HL-60 (cell line): Measurements from ENCODE around the gene KRTAP4-8.

Source experiments
- DNase-seq, 2 experiments: peaks; one replicate each; pipeline ENCODE4 v3.0.0-alpha.2; 2010 to 2020; ENCODE audit warnings: low read depth in 1 of 2, low spot score in 1 of 2
- H3K27ac ChIP-seq: fragments of 250-450 bp; sonication (Bioruptor Pico); replicated peaks from 2 replicates; pipeline ENCODE4 v1.5.1; 2020; ENCODE audit warnings: mild to moderate bottlenecking, moderate library complexity
- H3K27me3 ChIP-seq: fragments of 250-450 bp; sonication (Bioruptor Pico); 2 replicates; pipeline ENCODE4 v1.5.1; 2021; ENCODE audit warnings: mild to moderate bottlenecking, moderate library complexity; ENCODE audit not compliant: insufficient read depth, poor library complexity, severe bottlenecking
- H3K4me3 ChIP-seq: replicated peaks from 2 replicates; pipeline ENCODE4 v1.5.1; 2011; ENCODE audit warnings: mild to moderate bottlenecking, control low read depth, low read length; ENCODE audit not compliant: insufficient read depth
- GABPA ChIP-seq: IDR thresholded peaks from 2 replicates; pipeline ENCODE4 v1.6.1; 2012; ENCODE audit warnings: low read depth
- POLR2AphosphoS5 ChIP-seq: IDR thresholded peaks from 2 replicates; pipeline ENCODE4 v1.6.1; 2012; ENCODE audit warnings: low read depth
- SPI1 ChIP-seq: IDR thresholded peaks from 2 replicates; pipeline ENCODE4 v1.6.1; 2012; ENCODE audit warnings: low read depth, mild to moderate bottlenecking, borderline replicate concordance
- long read RNA-seq: library from polyadenylated mRNA; unstranded; transcript quantifications from one replicate; pipeline ENCODE4 v2.0.0, GENCODE V29; 2020
- TF ChIP-seq, protein P1 (sequence below): IDR thresholded peaks from 2 replicates; pipeline ENCODE4 v1.6.1; 2012; ENCODE audit warnings: low read depth; ENCODE audit not compliant: insufficient replicate concordance
- TF ChIP-seq, protein P2 (sequence below): IDR thresholded peaks from one replicate; pipeline ENCODE4 v1.5.1; 2011; ENCODE audit warnings: low read length, control low read depth, inconsistent platforms; ENCODE audit not compliant: insufficient read depth

The KRTAP4-8 gene
- long read RNA-seq: 0 reads

DNA sequence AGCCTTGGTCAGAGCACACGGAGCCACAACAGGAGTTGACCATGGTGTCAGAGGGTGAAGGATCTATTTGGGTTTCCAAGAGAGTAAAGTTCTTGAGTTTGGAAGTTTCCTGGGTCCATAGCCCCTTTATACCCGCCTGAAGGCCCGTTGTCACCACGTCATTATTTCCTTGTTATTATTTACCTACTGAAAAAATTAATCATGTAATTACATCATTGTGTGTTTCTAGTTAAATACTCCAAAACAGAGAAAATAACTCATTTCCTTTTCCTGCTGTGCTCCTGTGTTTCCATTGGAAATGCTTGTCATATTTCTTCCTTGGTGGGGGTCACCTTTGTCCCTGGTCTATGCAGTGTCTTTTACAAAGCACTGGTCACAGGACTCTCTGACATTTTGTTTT lies at the start of gene KRTAP4-8:
Gene KRTAP4-8, minus strand, starts transcription at position 101 of the 400 bp plus-strand sequence. Its CDS starts 58 bp downstream, at position 43.
- Histone ChIP-seq H3K27me3 (no peaks in the 10 kb centered on the region), H3K4me3 (no peak within 1 kb of the TSS), H3K27ac (no peak within 1 kb of the TSS)
- TF ChIP-seq SPI1 (no peak), POLR2AphosphoS5 (no peak)
- DNase-seq: no peak

DNA sequence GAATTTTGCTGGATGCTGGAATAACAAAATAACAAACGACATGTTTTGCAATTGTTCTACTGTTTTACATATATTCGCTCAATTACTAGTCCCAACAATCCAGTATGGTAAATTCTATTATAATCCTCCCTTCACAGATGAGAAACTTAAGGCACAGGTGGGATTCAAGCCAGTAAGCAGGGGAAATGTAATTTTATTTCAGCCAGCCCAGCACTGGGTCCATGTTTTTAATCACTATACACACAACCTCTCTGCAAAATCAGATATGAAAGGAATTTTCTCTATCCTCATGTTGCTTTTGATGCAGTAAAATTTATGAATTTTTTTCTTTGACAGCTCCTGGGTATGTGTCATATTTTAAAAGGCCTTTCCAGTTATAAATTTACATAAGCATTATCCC lies 47.3 kb upstream of the KRTAP4-8 start:
- no peak for DNase-seq
- Histone ChIP-seq H3K27me3 (no peaks in the 10 kb centered on the region), H3K4me3 (no peak overlapping the region), H3K27ac (no peak overlapping the region)
- TF ChIP-seq, protein P1, sequence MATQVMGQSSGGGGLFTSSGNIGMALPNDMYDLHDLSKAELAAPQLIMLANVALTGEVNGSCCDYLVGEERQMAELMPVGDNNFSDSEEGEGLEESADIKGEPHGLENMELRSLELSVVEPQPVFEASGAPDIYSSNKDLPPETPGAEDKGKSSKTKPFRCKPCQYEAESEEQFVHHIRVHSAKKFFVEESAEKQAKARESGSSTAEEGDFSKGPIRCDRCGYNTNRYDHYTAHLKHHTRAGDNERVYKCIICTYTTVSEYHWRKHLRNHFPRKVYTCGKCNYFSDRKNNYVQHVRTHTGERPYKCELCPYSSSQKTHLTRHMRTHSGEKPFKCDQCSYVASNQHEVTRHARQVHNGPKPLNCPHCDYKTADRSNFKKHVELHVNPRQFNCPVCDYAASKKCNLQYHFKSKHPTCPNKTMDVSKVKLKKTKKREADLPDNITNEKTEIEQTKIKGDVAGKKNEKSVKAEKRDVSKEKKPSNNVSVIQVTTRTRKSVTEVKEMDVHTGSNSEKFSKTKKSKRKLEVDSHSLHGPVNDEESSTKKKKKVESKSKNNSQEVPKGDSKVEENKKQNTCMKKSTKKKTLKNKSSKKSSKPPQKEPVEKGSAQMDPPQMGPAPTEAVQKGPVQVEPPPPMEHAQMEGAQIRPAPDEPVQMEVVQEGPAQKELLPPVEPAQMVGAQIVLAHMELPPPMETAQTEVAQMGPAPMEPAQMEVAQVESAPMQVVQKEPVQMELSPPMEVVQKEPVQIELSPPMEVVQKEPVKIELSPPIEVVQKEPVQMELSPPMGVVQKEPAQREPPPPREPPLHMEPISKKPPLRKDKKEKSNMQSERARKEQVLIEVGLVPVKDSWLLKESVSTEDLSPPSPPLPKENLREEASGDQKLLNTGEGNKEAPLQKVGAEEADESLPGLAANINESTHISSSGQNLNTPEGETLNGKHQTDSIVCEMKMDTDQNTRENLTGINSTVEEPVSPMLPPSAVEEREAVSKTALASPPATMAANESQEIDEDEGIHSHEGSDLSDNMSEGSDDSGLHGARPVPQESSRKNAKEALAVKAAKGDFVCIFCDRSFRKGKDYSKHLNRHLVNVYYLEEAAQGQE: no peak
- TF ChIP-seq SPI1: no peak
- no peak for TF ChIP-seq POLR2AphosphoS5
- TF ChIP-seq, protein P2, sequence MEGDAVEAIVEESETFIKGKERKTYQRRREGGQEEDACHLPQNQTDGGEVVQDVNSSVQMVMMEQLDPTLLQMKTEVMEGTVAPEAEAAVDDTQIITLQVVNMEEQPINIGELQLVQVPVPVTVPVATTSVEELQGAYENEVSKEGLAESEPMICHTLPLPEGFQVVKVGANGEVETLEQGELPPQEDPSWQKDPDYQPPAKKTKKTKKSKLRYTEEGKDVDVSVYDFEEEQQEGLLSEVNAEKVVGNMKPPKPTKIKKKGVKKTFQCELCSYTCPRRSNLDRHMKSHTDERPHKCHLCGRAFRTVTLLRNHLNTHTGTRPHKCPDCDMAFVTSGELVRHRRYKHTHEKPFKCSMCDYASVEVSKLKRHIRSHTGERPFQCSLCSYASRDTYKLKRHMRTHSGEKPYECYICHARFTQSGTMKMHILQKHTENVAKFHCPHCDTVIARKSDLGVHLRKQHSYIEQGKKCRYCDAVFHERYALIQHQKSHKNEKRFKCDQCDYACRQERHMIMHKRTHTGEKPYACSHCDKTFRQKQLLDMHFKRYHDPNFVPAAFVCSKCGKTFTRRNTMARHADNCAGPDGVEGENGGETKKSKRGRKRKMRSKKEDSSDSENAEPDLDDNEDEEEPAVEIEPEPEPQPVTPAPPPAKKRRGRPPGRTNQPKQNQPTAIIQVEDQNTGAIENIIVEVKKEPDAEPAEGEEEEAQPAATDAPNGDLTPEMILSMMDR: no peak
- no peak for TF ChIP-seq GABPA

DNA sequence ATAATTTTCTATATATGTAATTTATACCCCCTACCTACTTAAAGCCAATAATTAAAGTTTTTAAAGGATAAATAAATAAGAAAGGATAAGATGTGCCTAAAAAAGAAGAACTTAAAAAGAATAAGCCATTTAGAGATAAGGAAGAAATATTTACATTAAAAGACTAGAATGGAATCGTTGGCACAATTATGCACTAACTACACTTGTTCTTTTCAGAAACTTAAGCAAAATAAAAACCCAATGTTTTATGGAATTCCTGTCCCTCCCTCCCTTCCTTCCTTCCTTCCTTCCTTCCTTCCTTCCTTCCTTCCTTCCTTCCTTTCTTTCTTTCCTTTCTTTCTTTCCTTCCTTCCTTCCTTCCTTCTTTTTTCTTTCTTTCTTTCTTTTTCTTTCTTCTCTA lies 46.9 kb upstream of the KRTAP4-8 start:
- TF ChIP-seq, protein P2: no peak
- TF ChIP-seq GABPA (no peak), POLR2AphosphoS5 (no peak), SPI1 (no peak)
- TF ChIP-seq, protein P1: no peak
- no peaks in the 10 kb centered on the region for H3K27me3 ChIP-seq
- no peak overlapping the region for H3K4me3 ChIP-seq
- H3K27ac ChIP-seq: no peak overlapping the region
- DNase-seq: no peak

DNA sequence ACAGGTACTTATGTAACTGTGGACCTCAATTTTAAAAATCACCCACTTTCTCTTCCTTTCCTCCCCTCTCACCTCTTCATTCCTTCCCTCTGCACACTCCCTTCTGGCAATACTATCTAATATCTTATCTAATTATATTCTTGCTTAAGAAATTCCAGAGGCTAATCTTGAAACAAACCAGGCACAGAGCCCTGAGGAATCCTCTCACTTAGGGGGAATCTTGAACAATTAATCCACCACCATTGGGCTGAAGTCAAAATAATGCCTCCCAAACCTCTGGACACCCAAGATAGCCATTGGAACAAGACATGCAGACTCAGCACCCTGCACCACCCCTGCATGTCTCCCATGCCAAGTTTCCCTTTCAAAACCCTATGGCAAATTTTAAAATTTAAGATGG lies 43.4 kb upstream of the KRTAP4-8 start:
- H3K27me3 ChIP-seq: no peaks in the 10 kb centered on the region
- no peak overlapping the region for H3K27ac ChIP-seq
- no peak for DNase-seq
- TF ChIP-seq GABPA (no peak), SPI1 (no peak), POLR2AphosphoS5 (no peak)
- TF ChIP-seq, protein P2: no peak
- TF ChIP-seq, protein P1: no peak
- H3K4me3 ChIP-seq: no peak overlapping the region
